ENCODE data around the gene DAB2IP.

Gene DAB2IP

DNA sequence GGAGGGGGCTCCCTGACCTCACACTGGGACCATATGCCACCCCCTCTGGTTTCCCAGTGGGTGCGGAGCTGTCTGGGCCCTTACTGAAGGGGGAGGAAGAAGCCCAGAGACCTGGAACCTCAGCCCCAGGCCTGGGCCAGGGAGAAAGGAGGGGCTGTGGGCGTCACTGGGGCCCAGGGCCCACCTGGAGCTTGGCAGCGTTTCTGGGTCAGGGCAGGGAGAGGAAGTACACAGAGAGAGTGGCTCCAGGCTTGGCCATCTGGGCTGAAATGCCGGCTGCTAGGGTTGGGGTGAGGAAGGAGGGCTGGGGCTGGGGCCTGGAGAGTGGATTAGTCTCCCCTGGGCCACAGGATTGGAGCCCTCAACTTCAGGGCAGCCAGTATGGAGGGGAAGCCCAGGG, 6.4 kb upstream of the DAB2IP start:
- ATAC-seq (no peak), DNase-seq (no peak)

DNA sequence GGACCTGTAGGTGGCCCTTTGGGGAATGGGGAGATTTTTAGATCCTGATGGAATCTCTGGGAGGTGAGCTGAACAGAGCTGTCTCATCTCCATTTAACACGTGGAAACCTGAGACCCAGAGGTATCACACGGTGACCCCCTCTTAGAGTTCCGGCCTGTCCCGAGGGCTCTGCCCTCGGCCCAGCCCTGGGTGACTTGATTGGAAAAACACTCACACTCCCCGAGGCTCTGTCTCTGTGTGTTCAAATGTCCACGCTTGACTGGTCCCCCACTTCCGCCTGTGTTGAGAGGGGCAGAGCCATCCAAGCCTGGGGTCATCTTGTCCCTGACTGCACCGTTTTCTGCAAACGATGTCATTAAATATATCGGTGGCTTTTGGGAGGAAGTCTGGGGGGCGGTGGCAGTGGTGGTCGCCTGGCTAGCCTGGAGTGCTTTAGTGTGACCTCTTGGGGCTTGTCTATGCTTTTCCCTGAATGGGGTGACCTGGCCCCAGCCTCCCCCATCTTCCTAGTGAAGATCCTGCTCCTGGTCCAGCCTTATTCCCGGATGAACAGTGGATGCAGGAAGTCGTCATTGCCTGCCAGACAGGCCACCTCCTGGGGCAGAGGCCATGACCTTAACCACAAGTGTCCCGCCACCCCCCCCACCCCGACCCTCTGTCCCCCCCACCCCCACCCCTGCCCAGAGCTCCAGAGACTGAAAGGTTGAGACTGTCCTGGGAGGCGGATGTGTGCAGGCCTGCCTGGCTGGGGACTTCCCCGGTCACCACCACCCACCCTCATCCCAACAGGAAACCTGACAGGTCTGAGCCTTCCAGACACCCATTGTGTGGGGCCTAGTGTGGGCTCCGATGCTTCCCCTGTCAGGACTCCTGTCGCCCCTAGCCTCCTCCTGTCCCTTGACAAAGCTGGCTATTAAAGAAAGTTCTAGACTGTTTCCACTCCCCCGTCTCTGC, 5.3 kb upstream of the DAB2IP start:
- ATAC-seq (no peak), DNase-seq (no peak)

DNA sequence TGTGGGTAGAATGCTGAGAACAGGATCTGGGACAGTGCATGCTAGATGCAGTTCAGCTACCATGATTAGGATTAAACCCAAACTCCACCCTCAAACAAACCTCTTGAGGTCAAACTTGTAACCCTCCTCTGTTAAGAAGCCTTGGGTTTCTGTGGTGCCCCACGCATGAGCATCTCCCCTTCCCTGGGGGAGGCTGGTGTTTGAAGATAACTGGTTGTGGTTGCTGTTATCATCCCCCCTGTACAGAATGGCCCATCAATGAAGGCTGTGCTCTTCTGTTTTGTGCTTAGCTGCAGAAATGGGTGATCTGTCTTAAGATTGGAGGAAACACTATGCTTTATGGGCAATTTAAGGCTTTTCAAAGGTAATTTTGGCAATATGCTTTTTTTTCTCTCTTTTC, 4.4 kb upstream of the DAB2IP start:
- no peak for DNase-seq
- no peak for ATAC-seq

DNA sequence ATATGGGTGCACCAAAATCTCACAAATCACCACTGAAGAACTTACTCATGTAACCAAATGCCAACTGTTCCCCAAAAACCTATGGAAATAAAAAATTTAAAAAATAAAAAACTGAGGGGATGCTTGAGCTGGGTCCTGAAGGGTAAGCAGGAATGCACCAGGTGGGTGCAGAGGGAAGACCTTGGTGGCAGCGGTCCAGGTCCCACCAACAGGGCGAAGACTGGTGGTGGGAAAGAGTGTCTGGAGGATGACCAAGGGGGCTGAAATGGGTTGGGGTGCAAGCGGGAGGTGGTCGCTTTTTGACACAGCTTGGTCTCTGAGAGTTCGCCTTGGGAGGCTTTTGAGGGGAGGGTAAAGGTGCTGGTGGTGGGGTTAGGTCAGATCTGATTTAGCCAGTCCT, 3.3 kb upstream of the DAB2IP start:
- no peak for ATAC-seq
- DNase-seq, result no peak

DNA sequence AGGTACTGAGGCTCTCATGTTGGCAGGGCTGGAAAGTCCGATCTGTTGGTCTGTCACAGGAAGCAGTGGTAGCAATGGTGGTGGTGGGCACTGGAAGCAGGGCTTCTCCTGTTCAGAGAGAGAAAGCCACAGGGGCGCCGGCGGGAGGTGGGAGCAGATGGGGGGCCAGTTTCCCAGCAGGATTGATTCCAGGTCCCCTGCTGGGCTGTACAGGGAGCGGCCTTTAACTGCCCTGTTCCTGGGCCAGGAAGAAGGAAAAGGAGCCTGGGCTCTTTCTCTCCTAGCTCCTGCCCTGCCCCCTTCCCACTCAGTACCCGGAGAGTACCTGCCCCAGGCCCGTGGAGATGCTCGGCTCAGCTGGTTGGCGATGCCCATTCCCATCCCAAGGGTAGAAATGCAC, 2.6 kb upstream of the DAB2IP start:
- DNase-seq, result no peak
- ATAC-seq, result no peak

DNA sequence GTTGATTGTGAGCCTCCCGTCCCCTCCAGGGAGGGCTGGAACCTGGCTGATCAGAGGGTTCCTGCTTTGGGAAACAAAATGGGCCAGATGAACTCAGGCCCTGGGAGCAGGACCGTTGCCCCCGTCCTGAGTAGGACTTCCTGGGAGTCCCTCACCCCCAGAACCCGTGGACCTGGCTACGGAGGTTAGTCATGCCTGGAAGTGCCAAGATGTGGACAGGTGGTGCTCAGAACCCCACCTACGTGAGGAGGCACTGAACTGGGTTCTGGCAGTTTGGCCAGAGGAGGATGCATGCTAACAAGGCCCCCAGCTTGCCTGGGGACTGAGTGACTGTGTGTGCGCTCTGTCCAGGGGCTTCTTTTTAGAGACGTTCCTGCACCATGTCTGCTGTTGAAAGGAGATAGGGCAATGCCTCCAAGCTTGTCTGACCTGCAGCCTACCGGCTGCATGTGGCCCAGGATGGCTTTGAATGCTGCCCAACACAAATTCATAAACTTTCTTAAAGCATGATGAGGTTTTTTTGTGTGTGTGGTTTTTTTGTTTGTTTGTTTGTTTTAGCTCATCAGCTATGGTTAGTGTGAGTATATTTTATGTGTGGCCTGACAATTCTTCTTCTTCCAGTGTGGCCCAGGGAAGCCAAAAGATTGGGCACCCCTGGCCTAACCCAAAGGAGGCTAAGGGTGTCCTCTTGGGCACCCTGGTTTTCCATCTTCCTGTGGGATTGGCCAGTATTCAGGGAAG, 1.8 kb upstream of the DAB2IP start:
- no peak for ATAC-seq
- DNase-seq, result no peak

DNA sequence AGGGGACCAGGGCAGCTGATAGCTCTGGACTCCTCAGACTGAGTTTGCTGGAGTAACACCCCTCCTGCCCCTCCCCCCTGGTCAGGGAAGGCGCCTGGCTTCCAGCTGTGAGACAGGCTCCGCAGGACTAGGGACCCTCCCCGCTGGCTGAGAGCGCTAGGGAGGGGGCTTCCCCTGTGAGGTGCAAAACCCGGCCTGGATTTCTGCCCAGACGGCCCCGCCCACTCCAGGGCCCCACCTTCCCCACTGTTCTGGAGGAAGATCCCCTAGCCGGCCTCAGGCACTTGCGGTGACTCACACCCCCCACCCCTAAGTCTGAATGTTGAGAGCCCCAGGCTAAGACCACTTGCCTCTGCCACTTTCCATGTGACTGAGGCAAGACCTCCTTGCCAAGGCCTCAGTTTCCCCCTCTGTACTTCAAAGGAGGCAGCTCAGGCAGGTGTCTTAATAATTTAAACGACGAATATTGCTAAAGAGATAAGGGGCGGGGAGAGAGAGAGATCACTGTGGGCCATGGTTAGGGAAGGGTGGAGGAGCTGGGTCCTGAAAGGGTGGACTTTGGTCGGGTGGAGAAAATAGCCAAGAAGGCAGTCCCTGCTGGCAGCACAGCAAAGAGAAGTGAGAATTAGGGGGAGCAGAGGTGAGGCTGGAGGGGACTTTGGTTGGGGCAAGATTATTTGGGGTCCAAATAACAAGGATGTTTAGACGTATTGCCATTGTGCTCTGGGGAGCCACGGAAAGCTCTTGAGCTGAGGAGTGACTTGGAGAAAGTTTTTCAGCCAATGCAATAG, 1.0 kb upstream of the DAB2IP start:
- DNase-seq, result peak; percentile 66
- peak; percentile 64 for ATAC-seq

DNA sequence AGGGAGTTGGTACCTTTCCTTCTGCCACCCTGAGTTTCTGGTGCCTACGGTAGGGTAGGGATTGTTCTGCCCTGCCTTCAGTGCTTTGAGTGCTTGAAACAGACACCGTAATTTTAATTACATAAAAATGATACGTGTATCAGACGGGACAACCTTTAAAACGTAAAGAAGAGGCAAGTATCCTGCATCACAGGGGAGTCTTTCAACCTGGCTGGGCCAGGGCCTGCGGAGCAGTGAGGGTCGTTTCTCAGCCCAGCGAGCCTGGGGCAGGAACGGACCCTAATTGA, 483 bp upstream of the DAB2IP start:
- ATAC-seq, result no peak
- no peak for DNase-seq

DNA sequence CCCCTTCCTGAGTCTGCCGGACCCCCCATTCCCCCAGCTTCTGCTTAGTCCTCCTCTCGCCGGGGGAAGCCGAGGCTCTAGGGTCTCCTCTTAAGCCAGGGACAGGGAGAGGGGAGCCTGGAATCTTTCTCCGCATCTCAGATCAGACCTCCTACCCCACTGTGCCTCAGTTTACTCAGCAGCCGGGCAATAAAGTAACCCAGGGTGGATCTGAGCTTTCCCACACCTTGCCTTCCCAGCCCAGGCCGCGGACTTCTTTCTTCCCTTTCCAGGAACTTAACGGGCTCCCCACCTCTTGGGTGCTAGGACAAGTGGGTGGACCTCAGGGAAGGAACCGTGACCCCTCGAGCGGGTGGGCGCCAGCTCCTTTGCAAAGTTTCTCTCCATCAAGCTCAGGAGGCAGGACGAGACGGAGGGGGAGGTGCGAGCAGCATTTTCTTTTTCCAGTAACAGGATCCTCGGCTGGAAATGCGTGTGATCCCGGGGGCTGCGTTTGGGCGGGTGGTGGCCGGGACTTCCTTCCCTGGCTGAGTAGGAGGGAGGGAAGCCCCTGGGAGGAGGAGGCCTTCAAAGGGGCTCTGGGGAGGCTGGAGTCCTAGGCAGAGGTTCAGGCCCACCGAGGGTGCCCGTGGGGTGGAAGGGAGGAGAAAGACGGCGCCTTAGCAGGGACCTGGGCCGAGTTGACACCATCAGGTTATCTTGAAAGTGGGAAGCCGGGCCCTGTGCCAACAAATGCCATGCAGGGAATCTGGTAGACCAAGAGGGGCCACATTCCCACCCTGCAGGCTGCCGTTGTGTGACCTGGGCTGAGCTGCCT, 795 bp downstream of the DAB2IP start:
- DNase-seq (no peak), ATAC-seq (no peak)

DNA sequence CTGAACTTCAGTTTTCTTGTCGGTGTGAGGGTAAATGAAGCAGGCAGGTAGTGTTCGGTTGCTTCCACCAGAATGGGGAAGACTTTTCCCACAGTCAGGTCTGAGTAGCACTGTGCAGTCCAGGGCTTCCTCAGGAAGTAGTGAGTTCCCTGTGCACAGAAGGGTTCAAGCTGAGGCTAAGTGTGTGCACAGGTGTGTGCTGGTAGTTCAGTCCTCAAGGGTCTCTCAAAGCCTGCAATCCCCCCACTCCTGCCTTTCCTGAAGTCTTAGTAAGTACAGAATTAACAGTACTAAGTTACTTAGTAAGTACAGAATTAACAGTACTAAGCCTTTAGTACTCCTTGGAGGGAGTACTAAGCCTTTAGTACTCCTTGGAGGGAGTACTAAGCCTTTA, 1.4 kb downstream of the DAB2IP start:
- no peak for DNase-seq
- ATAC-seq, result no peak

DNA sequence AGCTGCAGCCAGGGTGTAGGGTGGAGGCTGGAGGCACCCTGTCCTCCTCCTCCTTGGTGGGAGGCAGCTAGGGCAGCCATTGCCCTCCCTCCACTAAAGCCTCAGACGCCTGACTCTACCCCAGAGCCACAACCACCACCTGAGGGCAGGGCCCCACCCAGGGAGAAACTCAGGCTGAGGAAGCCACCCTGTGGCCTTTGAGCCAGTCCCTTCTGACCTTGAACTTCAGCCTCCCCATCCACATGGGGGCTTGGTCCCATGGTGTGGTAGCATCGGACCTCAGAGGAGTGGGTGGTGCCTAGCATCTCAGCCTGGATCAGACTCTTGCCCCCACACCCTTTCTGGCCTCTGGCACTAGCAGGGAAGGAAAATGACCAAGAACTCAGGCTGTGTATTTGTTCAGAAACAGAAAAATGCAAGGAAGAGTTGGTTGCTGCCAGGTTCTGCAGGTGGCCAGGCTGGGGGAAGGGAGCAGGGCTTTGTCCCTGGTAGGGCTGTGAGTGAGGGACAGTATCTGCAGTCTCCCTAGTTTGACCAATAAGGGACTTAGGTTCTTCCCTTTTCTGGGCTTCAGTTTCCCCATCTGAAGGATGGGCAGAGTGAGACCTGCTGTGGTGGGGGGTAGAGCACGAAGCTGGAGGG, 3.2 kb downstream of the DAB2IP start:
- ATAC-seq, result no peak
- DNase-seq, result no peak

DNA sequence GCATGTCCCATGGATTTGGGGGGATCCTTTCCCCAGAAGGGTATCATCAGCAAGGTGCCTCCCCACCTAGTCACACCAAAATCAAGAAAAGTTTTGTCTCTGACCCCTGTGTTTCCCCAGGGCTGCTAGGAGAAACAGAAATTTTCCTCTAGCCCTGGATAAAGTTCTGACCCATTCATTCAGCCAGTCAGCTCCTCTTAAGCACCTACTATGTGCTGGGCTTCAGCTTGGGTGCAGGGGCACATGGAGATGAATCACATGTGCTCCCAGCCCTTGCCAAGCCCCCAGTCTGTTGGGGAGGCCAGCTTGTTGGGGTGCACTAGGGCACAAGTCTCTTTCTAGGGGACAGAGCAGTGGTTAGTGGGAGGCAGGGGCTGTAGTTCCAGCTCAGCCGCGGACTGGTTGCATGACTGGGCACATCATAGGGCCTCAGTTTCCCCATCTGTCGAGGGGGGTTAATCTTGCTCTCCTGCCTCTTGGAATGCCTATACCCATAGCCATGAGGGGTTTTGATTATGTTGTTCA, 3.9 kb downstream of the DAB2IP start:
- DNase-seq, result no peak
- no peak for ATAC-seq

DNA sequence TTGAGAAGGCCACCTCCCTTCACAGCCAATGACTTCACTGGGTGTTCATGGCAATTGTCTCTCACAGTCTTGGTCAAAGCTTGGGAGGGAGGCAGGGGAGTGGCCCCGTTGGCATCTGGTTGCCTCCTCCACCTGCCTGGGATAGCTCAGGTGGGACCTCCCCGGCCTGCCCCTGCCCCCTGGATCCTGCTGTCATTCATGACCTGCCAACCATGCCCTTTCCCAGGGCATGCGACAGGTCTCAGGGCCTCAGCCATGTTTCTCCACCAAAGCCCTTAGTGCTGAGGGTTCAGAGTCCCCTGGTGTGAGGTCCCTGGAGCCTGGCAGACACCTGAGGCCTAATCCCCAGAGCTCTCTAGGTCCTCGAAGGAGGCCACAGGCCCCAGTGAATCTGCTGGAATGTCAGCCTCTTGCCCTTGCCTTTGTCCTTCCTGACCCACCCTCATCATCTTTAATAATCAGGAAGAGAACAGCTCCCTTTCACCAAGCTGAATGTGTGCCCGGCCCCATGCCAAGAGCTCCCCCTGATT, 5.6 kb downstream of the DAB2IP start:
- DNase-seq (no peak), ATAC-seq (no peak)

DNA sequence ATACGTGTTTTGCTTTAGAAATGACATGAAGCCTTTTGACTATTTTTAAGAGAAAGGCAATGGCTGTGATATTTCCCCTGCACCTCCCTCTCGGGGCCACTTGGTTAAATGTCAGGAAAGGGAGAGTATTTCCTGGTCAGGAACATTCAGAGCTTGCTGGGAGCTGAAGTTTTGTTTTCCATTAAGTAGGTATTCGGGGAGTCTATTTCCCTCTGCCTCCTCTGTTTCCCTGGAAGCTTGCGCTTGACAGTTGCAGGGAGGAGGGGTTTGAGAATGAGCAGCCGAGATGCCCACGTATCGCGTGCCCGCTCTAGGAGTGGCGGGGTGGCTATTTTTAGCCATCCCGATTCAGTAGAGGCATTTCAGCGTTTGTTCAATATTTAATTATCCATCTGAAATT, 6.7 kb downstream of the DAB2IP start:
- ATAC-seq (no peak), DNase-seq (no peak)

DNA sequence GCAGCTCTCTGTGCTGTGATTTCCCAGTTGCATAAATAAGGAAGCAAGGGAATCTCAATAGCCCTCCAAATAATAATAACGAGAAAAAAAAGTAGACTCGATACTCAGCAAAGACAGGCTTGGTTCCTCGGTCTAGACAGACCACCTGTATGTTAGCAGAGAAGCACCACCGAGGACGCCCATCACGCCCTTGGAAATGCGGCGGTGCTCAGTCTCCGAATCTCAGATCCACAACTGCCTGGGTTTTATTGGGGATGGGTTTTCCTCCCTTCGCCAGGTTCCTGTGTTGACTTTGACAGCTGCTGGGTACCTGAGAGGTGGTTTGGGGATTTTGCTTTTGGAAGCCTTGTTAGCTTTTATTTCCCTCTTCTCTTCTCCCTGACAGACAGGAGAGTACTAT, 7.2 kb downstream of the DAB2IP start:
- no peak for DNase-seq
- no peak for ATAC-seq

DNA sequence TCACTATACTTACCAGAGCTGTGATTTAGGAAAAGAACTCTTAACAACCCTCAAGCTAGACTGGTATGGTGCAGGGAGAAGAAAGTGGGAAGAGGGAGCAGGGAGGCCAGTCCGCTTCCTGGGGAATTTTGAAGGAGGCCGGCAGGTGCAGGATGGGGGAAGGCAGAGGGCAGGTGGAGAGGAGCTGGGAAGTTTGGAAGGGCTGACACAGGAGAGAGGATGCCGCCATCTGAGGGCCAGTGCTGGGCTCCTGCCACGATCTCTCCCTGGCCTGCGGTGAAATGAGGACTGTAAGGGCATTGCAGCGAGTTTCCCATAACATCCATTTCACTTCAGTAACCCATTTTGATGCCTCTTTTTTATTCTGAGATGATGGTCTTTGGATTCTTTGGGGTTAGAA, 8.9 kb downstream of the DAB2IP start:
- no peak for ATAC-seq
- no peak for DNase-seq

DNA sequence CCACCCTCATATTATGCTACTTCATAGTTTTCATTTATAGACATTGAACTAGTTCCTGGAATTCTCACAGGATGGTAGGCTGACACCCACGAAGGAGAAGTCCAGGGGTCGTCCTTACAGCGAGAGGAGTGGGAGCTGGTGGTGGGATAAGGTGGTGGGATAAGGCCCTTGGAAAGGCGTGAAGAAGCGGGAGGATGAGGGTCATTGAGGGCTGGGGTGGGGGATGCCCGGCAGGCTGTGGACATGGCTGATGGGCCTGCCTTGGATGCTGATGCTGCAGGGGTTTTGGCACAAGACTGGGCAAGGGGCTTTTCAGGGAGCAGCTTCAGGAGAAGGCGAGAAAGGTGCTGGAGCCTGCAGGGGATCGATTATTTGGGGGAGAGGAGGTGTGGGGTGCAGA, 9.4 kb downstream of the DAB2IP start:
- ATAC-seq (no peak), DNase-seq (no peak)

DNA sequence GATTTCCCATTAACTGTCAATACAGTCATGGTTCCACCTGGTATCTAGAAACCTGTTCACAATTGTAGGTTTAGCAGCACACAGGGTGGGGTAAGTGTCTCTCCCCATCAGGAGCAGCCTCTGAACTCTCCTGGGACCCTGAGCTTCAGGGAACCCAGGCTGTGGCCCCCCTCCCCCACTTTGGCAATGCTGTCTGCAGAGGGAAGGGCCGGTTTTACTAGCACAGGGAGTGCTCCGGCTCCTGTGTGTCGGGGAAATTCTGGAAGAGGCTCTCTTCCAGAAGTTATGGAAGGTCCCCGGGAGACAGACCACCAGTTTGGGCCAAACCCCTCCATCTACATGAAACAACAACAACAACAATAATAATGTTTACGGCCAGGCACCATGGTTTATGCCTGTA, 9.9 kb downstream of the DAB2IP start:
- DNase-seq (no peak), ATAC-seq (no peak)

DNA sequence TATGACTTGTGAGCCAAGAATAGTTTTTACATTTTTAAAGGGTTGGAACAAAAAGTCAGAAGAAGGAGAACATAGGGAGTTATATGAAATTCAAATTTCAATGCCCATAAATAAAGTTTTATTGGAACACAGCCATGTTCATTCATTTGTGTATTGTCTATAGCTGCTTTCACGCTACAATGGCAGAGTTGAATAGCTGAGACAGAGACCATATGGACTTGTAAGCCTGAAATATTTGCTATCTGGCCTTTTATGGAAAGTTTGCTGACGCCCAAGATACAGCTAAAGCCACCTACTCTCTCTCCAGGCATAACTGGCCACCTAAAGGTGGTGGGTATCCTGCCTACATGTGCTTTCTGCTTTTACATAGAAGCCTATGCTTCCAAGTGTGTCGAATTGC, 10.9 kb downstream of the DAB2IP start:
- no peak for DNase-seq
- no peak for ATAC-seq

DNA sequence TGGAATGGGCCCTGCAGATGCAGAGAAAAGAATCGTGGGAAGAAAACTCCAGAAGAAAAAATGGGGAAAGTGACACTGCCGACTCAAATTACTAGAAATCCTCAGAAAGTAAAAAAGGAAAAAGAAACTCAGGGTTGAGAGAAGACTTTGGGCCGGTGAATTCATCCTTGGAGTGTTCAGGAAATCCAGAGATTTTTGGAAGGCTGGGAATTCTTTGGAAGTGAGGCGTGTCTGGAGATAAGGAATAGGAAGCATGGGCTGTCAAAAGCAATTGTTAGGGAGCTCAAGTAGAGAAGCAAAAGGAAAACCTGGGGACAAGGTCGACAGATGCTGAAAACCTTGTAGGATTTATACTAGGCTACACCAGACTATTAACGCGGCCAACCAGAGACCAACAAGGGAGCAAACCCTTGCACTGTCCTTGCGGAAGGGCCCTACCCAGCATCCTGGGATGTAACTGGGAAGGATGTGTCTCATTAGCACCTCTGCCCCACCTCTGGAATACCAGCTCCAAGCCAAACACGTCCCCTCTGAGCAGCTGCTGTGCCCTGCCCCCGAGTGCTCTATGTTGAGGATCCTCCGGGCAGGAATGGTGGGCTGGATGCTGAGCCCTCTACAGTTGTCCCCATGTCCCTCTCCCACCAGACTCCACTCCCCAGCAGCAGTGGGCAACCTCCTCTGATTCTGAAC, 11.6 kb downstream of the DAB2IP start:
- no peak for DNase-seq
- ATAC-seq, result no peak

DNA sequence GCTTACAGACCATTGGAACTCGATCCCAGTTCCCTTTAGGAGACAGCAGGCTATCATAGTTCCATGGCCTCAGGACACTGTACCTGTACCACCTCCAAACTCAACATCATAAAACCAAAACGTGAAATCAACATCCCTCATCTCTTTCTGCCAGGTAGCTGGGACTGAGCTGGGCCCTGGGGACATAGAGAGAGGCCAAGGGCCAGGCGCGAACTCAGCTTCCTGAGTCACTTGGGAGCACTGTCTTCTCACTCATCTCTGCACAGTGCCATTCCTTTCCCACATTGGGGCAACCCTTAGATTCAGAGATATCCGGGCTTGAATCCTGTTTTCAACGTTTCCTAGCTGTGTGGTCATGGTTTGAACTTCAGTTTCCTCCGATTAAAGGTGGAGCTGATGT, 12.2 kb downstream of the DAB2IP start:
- DNase-seq, result no peak
- no peak for ATAC-seq

All from stimulated activated naive CD8-positive, alpha-beta T cell treated with anti-CD3 and anti-CD28 coated beads, Interleukin-15, Interleukin-2, amounts not matched to agents 100 U/mL and 50 U/mL, for 24 hours (primary cell).